MM.1S (cell line): ENCODE measurements around the gene ARHGAP42.

Source experiments
- CTCF ChIP-seq: fragments of 300-600 bp; sonication (generic); IDR thresholded peaks from 2 replicates; pipeline ENCODE4 v1.5.1; 2016; ENCODE audit warnings: antibody characterized with exemption, low read length, mixed read lengths
- EZH2 ChIP-seq: fragments of 300-600 bp; sonication (generic); optimal IDR thresholded peaks from 2 replicates; pipeline ENCODE3; 2017; ENCODE audit warnings: low read depth, mild to moderate bottlenecking, antibody characterized with exemption, low read length, mixed read lengths
- EZH2phosphoT487 ChIP-seq: fragments of 300-600 bp; sonication (generic); IDR thresholded peaks from 2 replicates; pipeline ENCODE4 v1.6.1; 2018; ENCODE audit warnings: antibody characterized with exemption, low read length

GRCh38 chr11:100675115-100675650, 11.9 kb upstream of the ARHGAP42 start:
- TF ChIP-seq CTCF (no peak), EZH2 (no peak), EZH2phosphoT487 (no peak)
